D721Med (cell line): ENCODE results near the gene DTX3L.

Experiments
- DNase-seq: peaks from one replicate; pipeline ENCODE4 v3.0.0; 2011; ENCODE audit warnings: low spot score; ENCODE audit not compliant: insufficient read length
- FAIRE-seq: peaks from 2 replicates; lab custom pipeline; 2011; peaks lifted over from hg19 to GRCh38; lab: Jason Lieb, UNC
- TF ChIP-seq, protein P1 (sequence below): IDR thresholded peaks from 2 replicates; pipeline ENCODE4 v1.5.1; 2012; ENCODE audit warnings: mild to moderate bottlenecking, control low read depth; ENCODE audit not compliant: insufficient read depth; ENCODE audit errors: missing control alignments

Gene DTX3L

DNA sequence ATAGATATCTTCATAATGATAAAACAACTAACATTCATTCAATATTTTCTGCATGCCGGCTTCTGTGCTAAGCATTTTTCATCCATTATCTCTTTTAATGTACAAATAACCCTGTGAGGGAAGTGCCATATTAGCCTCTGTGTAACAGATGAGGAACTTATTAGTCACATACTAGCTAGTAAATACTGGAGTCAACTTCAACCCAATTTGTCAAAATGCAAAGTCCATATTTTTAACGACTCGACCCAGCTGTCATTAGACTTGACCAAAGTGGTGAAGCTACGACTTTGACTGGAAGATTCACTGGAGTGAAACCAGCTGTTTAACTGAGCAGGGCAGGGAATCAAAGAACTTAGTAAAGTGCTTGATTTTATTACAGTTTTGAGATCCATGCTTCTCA lies 54.9 kb downstream of the DTX3L start:
- DNase-seq (no peak), FAIRE-seq (no peak)
- TF ChIP-seq, protein P1, sequence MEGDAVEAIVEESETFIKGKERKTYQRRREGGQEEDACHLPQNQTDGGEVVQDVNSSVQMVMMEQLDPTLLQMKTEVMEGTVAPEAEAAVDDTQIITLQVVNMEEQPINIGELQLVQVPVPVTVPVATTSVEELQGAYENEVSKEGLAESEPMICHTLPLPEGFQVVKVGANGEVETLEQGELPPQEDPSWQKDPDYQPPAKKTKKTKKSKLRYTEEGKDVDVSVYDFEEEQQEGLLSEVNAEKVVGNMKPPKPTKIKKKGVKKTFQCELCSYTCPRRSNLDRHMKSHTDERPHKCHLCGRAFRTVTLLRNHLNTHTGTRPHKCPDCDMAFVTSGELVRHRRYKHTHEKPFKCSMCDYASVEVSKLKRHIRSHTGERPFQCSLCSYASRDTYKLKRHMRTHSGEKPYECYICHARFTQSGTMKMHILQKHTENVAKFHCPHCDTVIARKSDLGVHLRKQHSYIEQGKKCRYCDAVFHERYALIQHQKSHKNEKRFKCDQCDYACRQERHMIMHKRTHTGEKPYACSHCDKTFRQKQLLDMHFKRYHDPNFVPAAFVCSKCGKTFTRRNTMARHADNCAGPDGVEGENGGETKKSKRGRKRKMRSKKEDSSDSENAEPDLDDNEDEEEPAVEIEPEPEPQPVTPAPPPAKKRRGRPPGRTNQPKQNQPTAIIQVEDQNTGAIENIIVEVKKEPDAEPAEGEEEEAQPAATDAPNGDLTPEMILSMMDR = no peak

DNA sequence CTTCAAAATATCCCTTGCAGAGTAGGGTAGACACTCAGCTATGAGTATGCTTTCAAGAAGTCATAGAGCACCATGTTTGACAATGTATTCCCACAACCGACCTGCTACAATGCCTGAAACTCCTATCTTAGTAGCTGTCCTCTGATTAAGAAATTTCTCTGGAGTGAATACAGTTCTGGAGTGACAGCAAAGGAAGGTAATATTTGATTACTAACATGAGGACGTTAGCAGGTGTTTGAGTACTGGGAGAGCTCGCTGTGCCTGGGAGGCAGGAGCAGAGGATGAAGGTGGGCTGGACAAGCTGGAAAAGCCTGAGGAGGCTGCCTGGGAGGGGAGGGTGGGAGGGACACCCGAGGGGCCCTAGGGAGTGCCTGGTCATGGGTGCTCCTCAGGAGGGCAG lies 56.3 kb downstream of the DTX3L start:
- FAIRE-seq (no peak), DNase-seq (no peak)
- TF ChIP-seq, protein P1 = no peak

DNA sequence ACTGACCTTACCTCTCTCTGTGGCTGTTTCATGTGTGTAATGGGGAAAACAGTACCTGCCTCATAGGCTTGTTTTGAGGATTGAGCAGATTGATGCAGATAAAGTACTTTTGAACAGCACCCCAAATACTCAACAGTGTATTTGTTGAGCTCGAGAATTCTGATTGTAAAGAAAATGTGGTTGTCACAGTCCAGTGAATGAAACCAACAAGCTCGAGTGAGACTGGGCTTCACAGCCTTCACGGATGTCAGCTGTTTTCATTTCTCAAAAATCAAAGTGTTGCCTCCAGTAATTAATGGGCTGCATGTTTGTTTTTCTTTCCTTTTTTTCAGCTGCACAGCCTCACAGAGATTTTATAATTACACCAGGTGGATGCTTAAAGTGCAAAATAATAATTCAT lies 57.0 kb downstream of the DTX3L start:
- TF ChIP-seq, protein P1 = no peak
- DNase-seq = no peak
- no peak for FAIRE-seq

DNA sequence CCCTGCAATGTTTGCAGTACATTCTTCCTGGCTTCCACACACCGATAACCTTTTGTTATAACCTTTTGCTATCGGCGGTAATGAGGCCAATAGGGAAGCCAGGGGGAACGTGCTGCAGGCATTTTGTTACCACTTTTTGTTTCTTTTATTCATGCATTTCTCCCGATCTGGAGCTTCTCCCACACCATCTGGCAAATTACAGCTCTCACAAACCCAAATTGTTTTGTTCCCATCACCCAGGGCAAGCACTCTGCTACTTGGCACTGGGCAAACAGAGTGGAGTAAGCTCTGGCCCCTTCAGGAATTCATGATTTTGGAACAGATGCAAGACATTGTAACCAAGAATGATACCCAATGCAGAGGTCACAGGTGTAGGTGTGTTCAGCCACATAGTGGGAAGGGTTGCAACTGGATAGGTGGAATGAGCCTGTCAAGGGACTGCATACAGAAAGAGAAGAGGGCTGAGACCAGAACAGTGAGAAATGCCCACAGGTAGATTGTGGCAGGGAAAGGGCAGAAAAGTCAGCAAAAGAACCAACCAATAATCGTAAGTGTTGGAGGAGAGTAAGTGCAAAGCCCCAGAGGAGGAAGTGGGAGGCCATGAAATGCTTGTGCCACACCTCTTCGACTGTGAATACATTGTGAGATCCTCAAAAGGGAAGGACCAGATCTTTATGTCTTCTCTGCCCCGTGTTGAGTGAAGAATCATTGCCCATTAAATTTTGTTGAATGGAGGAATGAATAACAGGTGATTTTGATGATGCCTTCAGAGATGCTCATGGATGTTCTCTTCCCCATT lies 59.1 kb downstream of the DTX3L start:
- no peak for FAIRE-seq
- TF ChIP-seq, protein P1 = no peak
- no peak for DNase-seq
